Thymus (tissue), 14 donors: ENCODE measurements around the gene ADIRF. TPM values are rescaled to one million over a fixed set of nuclear protein-coding genes. Genes with fewer than 3 reads are reported as not detected.
"Not testable (repeated sequence)": the region's sequence is repeated elsewhere in the genome, so short reads cannot be mapped to it uniquely, and the experiment has no call there.

Experiments
- DNase-seq, 9 donors: peaks; one replicate each; pipeline ENCODE4 v3.0.0-alpha.2; 2013; ENCODE audit warnings: low spot score in 9 of 9, low read depth in 6 of 9, missing footprints in 1 of 9
- H3K27ac ChIP-seq, 2 donors: one replicate each; pipeline ENCODE4 v1.5.1; 2013; ENCODE audit warnings: control low read depth in 1 of 2, low read depth in 1 of 2, low read length in 1 of 2, mild to moderate bottlenecking in 1 of 2, moderate library complexity in 1 of 2
- H3K27me3 ChIP-seq, 2 donors: one replicate each; pipeline ENCODE4 v1.5.1; 2013; ENCODE audit warnings: low read length in 1 of 2; ENCODE audit not compliant: control insufficient read depth in 2 of 2, insufficient read depth in 1 of 2
- H3K36me3 ChIP-seq, 2 donors: one replicate each; pipeline ENCODE4 v1.5.1; 2013; ENCODE audit warnings: low read length in 1 of 2, mild to moderate bottlenecking in 1 of 2, moderate library complexity in 1 of 2; ENCODE audit not compliant: control insufficient read depth in 2 of 2, insufficient read depth in 2 of 2
- H3K4me1 ChIP-seq, 2 donors: one replicate each; pipeline ENCODE4 v1.5.1; 2013; ENCODE audit warnings: low read length in 2 of 2; ENCODE audit not compliant: control insufficient read depth in 2 of 2, insufficient read depth in 2 of 2
- H3K4me3 ChIP-seq, 2 donors: one replicate each; pipeline ENCODE4 v1.5.1; 2013; ENCODE audit warnings: low read length in 2 of 2, control low read depth in 1 of 2, mild to moderate bottlenecking in 1 of 2
- H3K9me3 ChIP-seq, 2 donors: one replicate each; pipeline ENCODE4 v1.5.1; 2013; ENCODE audit warnings: low read length in 1 of 2, mild to moderate bottlenecking in 1 of 2; ENCODE audit not compliant: control insufficient read depth in 2 of 2, insufficient read depth in 1 of 2
- WGBS: extraction: QIAGEN DNeasy Blood & Tissue Kit; methylation state at CpG from one replicate; pipeline ENCODE4 v1.1.7; 2013; 5-methylcytosine and 5-hydroxymethylcytosine counted together
- long read RNA-seq, 10 donors: transcript quantifications; one replicate each; lab custom pipeline, GENCODE V29; 2026
- polyA plus RNA-seq: library from polyadenylated mRNA; stranded (reverse); fragments of 200-250 nt; gene quantifications from one replicate; pipeline ENCODE4 v1.2.3, GENCODE V29; 2013
- total RNA-seq: library from RNA; stranded (reverse); fragments of 120-200 nt; gene quantifications from one replicate; pipeline ENCODE4 v1.2.4, GENCODE V29; 2013
- donor health status: healthy.

ADIRF gene
- total RNA-seq, result 23.8 TPM
- polyA plus RNA-seq, result 196 TPM
- long read RNA-seq, donor 1, result 0 reads
- long read RNA-seq, donor 2, result 0 reads
- long read RNA-seq, donor 3, transcript ADIRF-201 (3 exons, 917 nt), result major isoform, 8 of 8 reads
- long read RNA-seq, donor 3, partial matches to known transcripts, result 0 of 8 reads
- long read RNA-seq, donor 3, other reads (novel, unspliced or antisense), result 0 of 8 reads
- long read RNA-seq, donor 4, result 0 reads
- long read RNA-seq, donor 5, transcript ADIRF-201 (3 exons, 917 nt), result major isoform, 19 of 19 reads
- long read RNA-seq, donor 5, partial matches to known transcripts, result 0 of 19 reads
- long read RNA-seq, donor 5, other reads (novel, unspliced or antisense), result 0 of 19 reads
- long read RNA-seq, donor 6, partial matches to known transcripts, result 0 of 4 reads
- long read RNA-seq, donor 6, other reads (novel, unspliced or antisense), result 0 of 4 reads
- long read RNA-seq, donor 7, transcript ADIRF-201 (3 exons, 917 nt), result major isoform, 7 of 8 reads
- long read RNA-seq, donor 7, partial matches to known transcripts, result 0 of 8 reads
- long read RNA-seq, donor 7, other reads (novel, unspliced or antisense), result 0 of 8 reads
- long read RNA-seq, donor 8, partial matches to known transcripts, result 0 of 2 reads
- long read RNA-seq, donor 8, other reads (novel, unspliced or antisense), result 0 of 2 reads
- long read RNA-seq, donor 9, transcript ADIRF-201 (3 exons, 917 nt), result major isoform, 6 of 6 reads
- long read RNA-seq, donor 9, partial matches to known transcripts, result 0 of 6 reads
- long read RNA-seq, donor 9, other reads (novel, unspliced or antisense), result 0 of 6 reads
- long read RNA-seq, donor 10, result 0 reads

DNA sequence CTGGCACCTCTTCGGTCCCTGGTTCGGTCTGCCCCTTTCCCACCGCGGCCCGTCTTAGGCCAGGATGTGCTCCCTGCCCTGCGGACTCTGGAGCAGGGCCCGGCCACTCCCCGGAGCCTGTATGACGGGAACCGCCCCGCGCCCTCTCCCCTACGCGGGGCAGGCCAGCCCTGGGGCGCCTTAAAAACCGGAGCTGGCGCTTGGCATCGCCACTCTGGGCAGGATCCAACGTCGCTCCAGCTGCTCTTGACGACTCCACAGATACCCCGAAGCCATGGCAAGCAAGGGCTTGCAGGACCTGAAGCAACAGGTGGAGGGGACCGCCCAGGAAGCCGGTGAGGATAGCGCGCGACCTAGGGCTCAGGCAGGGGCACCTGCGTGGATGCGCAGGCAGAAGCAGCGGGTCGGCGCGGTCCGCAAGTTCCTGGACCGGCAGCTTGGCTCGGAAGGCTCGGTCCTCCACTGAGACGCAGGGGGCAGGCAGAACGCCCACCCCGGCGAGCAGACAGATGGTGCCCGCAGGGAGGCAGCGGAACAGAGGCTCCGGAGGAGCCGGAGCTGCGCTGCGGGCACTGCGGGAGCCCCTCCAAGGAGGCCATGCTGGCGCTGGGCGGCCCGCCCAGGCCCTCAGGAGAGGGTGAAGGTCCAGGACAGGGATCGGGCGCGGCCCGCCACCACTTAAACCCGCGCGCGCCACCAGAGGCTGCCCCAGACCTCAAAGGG lies at the start of gene ADIRF:
Gene ADIRF (plus strand): TSS at position 212 of the 723 bp plus-strand sequence. CDS start 63 bp downstream, at position 275.
- peak within 1 kb of the TSS in 1 of 2 donors; percentile 19 for H3K4me3 ChIP-seq
- H3K27me3 ChIP-seq, result peaks cover 31 to 63% of the 10 kb centered on the region in 2 donors
- H3K9me3 ChIP-seq, result no peaks in the 10 kb centered on the region
- 13% methylated on average over 59 of the region's 59 CpGs for WGBS
- DNase-seq, result peak in 1 of 9 donors; percentile 25
- peaks cover 6 to 50% of the 10 kb centered on the region in 2 donors for H3K4me1 ChIP-seq
- no peaks in the 10 kb centered on the region for H3K36me3 ChIP-seq
- no peak within 1 kb of the TSS for H3K27ac ChIP-seq

DNA sequence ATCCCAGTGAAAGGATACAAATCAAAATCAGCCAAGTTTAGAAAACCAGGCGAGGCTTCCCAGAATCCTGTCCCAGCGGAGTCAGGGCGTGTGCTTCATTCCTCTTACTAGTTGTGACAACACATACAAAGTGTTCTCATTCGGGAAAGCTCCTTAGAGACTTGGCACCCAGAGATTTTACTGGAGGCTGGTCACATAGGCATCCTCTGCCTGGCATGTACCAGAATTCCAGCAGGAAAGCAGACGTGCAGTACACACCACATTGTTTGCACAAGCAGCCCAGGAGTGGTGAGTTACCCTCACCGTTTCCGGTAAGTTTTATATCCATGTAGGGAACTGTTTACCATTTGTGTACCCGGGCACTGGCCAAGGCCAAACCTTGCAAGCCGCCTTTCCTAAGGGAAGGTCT lies 45.7 kb upstream of the ADIRF start:
- WGBS, result 93% methylated on average over 9 of the region's 9 CpGs

DNA sequence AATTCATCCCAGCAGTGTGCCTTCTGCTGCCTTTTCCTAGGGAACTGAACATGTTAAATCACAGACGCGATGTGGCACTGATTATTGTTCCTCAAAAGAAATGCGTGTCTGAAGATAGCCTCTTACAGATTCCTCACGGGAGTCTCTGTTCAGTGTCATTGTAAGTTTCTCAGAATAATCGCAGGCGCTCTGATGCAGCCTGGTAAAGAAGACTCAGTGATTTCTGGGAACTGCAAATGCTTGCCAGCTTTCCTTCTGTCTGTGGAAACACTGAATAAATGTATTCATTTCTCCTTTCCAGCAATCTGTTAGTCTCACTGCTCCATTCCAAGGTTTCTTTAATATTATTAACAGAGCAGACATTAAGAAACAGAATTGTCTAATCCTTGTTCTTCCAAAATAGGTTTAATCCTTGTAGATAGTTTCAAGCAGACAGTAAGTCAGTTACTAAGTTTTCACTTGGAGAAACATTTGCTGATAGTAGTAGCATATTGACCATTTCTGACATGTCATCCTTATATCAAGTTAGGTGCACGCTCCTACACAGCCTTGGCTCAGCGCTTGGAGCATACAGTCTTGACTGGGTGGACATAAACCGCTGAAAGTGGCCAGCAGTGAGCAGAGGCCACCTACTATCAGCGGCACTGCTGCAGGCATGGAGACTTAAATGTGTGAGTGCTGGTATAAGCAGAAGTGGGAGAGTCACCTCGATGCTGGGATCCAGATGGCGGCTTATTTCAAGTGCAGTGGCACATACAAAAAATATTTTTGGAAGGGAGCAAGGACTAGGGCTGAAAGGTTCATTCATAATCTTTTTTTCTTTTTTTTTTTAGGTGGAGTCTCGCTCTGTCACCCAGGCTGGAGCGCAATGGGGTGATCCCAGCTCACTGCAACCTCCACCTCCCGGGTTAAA lies 38.6 kb upstream of the ADIRF start:
- no peak for DNase-seq
- Histone ChIP-seq H3K36me3 (no peaks in the 10 kb centered on the region), H3K4me1 (no peaks in the 10 kb centered on the region), H3K27ac (no peak overlapping the region), H3K27me3 (no peaks in the 10 kb centered on the region), H3K4me3 (no peak overlapping the region), H3K9me3 (no peaks in the 10 kb centered on the region)
- WGBS, result 95% methylated on average over 15 of the region's 15 CpGs

More for the DNA sequence above, 45.7 kb upstream of the ADIRF start:
- DNase-seq, result no peak
- Histone ChIP-seq H3K27me3 (no peaks in the 10 kb centered on the region), H3K36me3 (no peaks in the 10 kb centered on the region), H3K4me1 (no peaks in the 10 kb centered on the region), H3K9me3 (no peaks in the 10 kb centered on the region), H3K4me3 (no peak overlapping the region), H3K27ac (no peak overlapping the region)

DNA sequence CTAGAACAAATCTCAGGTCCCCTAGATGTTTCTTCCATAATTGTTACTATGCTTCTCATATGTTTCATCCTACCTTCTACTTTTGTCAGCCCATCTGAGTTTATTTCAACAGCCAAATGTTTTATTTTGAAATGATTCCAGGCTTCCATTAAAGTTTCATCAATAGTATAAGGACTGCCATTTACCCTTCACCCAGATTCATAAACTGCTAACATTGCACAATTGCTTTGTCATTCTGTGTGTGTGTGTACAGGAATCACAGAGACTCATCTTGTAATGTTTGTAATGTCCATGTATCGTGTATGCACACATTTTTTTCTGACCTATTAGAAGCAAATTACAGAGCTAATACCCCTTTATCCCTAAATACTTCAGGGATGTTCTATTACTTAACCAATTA lies 36.4 kb upstream of the ADIRF start:
- no peak for DNase-seq
- WGBS, result 94% methylated on average over 1 of the region's 1 CpG
- no peaks in the 10 kb centered on the region for H3K36me3 ChIP-seq

DNA sequence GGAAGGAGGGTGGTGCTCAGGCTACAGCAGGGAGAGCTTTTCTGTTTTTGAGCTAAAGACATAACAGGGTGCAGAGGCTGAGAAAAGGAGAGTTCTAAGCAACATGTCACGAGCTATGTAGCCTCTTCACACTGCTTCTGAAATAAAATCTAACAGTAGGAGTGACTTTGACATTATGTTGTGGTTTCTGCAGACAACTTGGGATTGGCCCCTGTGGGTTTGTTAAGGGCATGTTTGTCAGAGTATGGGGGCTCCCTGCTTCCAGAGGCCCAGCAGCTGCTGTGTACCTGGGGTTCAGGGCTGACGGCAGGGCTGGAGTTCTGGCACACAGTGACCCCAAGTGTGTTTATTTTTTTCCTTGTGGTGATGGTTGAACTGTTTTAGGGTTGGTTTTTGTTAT lies 35.6 kb upstream of the ADIRF start:
- Histone ChIP-seq H3K27me3 (no peaks in the 10 kb centered on the region), H3K36me3 (no peaks in the 10 kb centered on the region), H3K4me1 (no peaks in the 10 kb centered on the region), H3K27ac (no peak overlapping the region), H3K9me3 (no peaks in the 10 kb centered on the region), H3K4me3 (no peak overlapping the region)
- WGBS, result 43% methylated on average over 2 of the region's 2 CpGs
- DNase-seq, result peak in 1 of 9 donors; percentile 13

More for the DNA sequence above, 36.4 kb upstream of the ADIRF start:
- Histone ChIP-seq H3K4me1 (no peaks in the 10 kb centered on the region), H3K4me3 (no peak overlapping the region), H3K9me3 (no peaks in the 10 kb centered on the region), H3K27ac (no peak overlapping the region), H3K27me3 (no peaks in the 10 kb centered on the region)

DNA sequence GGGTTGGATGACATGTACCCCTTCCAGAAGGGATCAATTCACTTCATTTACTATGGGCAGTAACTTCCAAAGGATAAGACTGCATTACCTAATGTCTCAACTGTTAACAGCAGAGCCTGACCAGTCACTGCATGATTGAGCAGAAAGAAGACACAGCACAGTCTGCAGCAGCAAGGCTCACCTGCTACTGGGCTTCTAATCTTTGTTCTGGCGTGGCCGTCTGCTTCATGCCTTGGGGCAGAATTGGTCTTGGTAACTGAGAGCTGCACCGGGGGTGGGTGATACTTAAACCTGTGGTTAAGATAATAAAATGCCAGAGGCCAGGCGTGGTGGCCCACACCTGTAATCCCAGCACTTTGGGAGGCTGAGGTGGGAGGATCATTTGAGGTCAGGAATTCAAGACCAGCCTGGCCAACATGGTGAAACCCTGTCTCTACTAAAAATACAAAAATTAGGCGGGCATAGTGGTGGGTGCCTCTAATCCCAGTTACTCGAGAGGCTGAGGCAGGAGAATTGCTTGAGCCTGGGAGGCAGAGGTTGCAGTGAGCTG lies 34.0 kb upstream of the ADIRF start:
- 95% methylated on average over 6 of the region's 6 CpGs for WGBS
- not testable (repeated sequence) for H3K9me3 ChIP-seq, H3K4me1 ChIP-seq, H3K36me3 ChIP-seq, H3K4me3 ChIP-seq, DNase-seq, H3K27ac ChIP-seq, H3K27me3 ChIP-seq

DNA sequence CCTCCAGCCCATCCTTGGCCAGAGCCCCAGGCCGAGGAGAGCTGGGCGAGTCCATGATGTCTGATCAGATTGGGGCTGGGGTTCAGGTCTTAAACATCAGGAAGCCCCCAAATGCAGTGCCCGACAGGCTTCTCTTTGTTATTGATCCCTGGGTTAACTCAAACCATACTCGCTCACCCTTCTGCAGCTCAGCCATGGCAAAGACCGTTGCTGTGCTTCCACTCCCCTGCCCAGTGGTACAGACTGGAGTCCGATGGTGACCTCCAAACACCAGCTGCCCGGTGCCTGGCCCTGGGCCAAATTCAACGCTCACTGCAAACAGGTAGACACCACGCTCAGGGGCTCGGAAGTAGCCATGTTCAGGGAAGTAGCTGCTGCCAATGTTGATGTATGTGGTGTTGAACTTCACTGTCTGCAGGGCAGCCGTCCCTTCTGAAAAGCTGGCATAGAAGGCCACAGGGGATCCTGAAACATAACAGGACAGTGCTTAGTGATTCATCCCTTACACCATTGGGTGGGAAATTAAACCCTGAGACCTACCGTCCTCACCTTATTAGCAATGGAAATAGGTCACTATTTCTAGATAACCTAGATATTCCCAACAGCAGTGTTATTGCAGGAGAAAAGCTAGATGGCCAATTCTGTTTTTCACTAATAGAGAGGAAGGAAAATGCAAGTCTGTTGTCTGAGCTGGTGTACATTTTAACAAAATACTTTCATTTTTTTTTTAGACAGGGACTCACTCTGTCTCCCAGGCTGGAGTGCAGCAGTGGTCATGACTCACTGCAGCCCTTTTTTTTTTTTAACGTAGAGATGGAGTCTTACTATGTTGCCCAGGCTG lies 31.4 kb upstream of the ADIRF start:
- Histone ChIP-seq H3K36me3 (no peaks in the 10 kb centered on the region), H3K4me1 (peaks cover 0 to 2% of the 10 kb centered on the region in 2 donors), H3K4me3 (no peak overlapping the region), H3K27ac (no peak overlapping the region), H3K9me3 (no peaks in the 10 kb centered on the region), H3K27me3 (peaks cover 0 to 2% of the 10 kb centered on the region in 2 donors)
- 95% methylated on average over 13 of the region's 13 CpGs for WGBS
- DNase-seq, result no peak
